ENCODE measurements around the gene TMC6. TPM values are rescaled to one million over a fixed set of nuclear protein-coding genes. Genes with fewer than 3 reads are reported as not detected.

TMC6 gene
- total and polyA plus RNA-seq, 2 of the 13 experiments (the other 11 are each of a cell fraction or from before 2014, with no cell fraction given), result 48.4 to 99.1 TPM

GRCh38 chr17:78112518-78113471 lies 15.8 kb downstream of the TMC6 start (continued):
- TF ChIP-seq GMEB1 (CRISPR knock-in tag; IDR thresholded peaks at IDR 0.05; ENCODE audit: borderline replicate concordance) (no peak), ZNF629 (CRISPR knock-in tag; conservative IDR thresholded peaks at IDR 0.05) (0 out of 2 replicates have a peak, but pooled peaks have one; percentile 30), ZNF44 (CRISPR knock-in tag; IDR thresholded peaks at IDR 0.05) (no peak), ZMAT3 (CRISPR knock-in tag; conservative IDR thresholded peaks at IDR 0.05) (no peak), ZMAT5 (CRISPR knock-in tag; IDR thresholded peaks at IDR 0.05; ENCODE audit: borderline replicate concordance, low read depth) (no peak), ARID4A (CRISPR knock-in tag; IDR thresholded peaks at IDR 0.05; ENCODE audit: borderline replicate concordance) (peak; percentile 33; the same call in 1 of the 2 replicates), ZNF512 (CRISPR knock-in tag; IDR thresholded peaks at IDR 0.05) (no peak), CBX2 (IDR thresholded peaks at IDR 0.05; ENCODE audit: low read depth, low read length) (no peak), CBX2 (CRISPR knock-in tag; IDR thresholded peaks at IDR 0.05; ENCODE audit: low read depth) (no peak), SIN3B (IDR thresholded peaks at IDR 0.05; ENCODE audit: low read length) (peak; percentile 48; the same call in 1 of the 2 replicates), ELF3 (CRISPR knock-in tag; IDR thresholded peaks at IDR 0.05) (peak; percentile 44; the same call in 1 of the 2 replicates), HOXA3 (CRISPR knock-in tag; IDR thresholded peaks at IDR 0.05) (peak; percentile 87), SMARCC2 (IDR thresholded peaks at IDR 0.05) (no peak), SALL2 (CRISPR knock-in tag; IDR thresholded peaks at IDR 0.05) (peak; percentile 77; the same call in 1 of the 2 replicates), CBX5 (CRISPR knock-in tag; IDR thresholded peaks at IDR 0.05; ENCODE audit: borderline replicate concordance) (no peak; the same call in 1 of the 2 replicates), ZNF441 (CRISPR knock-in tag; IDR thresholded peaks at IDR 0.05; ENCODE audit: borderline replicate concordance) (no peak; the same call in 1 of the 2 replicates), UBTF (CRISPR knock-in tag; IDR thresholded peaks at IDR 0.05) (peak; percentile 55; the same call in 1 of the 2 replicates), MTA1 (CRISPR knock-in tag; IDR thresholded peaks at IDR 0.05; ENCODE audit: borderline replicate concordance) (no peak)

Measured in HepG2 (cell line).